H1 (cell line): ENCODE data around the gene SNX30. TPM values are rescaled to one million over a fixed set of nuclear protein-coding genes. Genes with fewer than 3 reads are reported as not detected.

Experiments used
- JUND ChIP-seq: IDR thresholded peaks from 2 replicates; pipeline ENCODE4 v1.6.1; 2011; ENCODE audit warnings: mild to moderate bottlenecking, improper control_type of control experiment, low read length
- NRF1 ChIP-seq: IDR thresholded peaks from 2 replicates; pipeline ENCODE4 v1.6.1; 2011; ENCODE audit warnings: mild to moderate bottlenecking, low read depth, low read length, improper control_type of control experiment
- PHF8 ChIP-seq: fragments of 200-600 bp; sonication (generic); conservative IDR thresholded peaks from 2 replicates; pipeline ENCODE4 v1.7.1; 2012; ENCODE audit warnings: low read depth, mild to moderate bottlenecking, inconsistent platforms, low read length, moderate library complexity
- RAD21 ChIP-seq, 2 experiments: IDR thresholded peaks in 1 of 2; conservative IDR thresholded peaks in 1 of 2; 2 replicates each; pipeline ENCODE4 v1.6.1; 2011; ENCODE audit warnings: low read depth in 2 of 2, low read length in 2 of 2, improper control_type of control experiment in 1 of 2, inconsistent platforms in 1 of 2, mild to moderate bottlenecking in 1 of 2, moderate library complexity in 1 of 2
- RXRA ChIP-seq: IDR thresholded peaks from 2 replicates; pipeline ENCODE4 v1.6.1; 2011; ENCODE audit warnings: low read depth, mild to moderate bottlenecking, low read length, moderate library complexity; ENCODE audit not compliant: insufficient read depth
- SP2 ChIP-seq: IDR thresholded peaks from 2 replicates; pipeline ENCODE4 v1.6.1; 2012; ENCODE audit warnings: mild to moderate bottlenecking, low read length, inconsistent platforms
- SUZ12 ChIP-seq: fragments of 200-600 bp; sonication (generic); IDR thresholded peaks from 2 replicates; pipeline ENCODE4 v1.6.1; 2012; ENCODE audit warnings: mild to moderate bottlenecking, inconsistent platforms, low read length, moderate library complexity, mixed read lengths
- polyA plus RNA-seq, 7 experiments: library from polyadenylated mRNA; depleted of rRNA in 3 of 7; stranded (reverse) in 5 of 7; unstranded in 2 of 7; fragments of >200 nt in 5 of 7; fragments of 200-250 nt in 2 of 7; gene quantifications; 1 replicate in 5 of 7; 2 replicates in 1 of 7; 4 replicates in 1 of 7; pipeline versions ENCODE4 v1.2.1 to v1.2.3, GENCODE V29; 2011 to 2013; ENCODE audit warnings: missing spikeins in 2 of 7, mixed read lengths in 2 of 7
- total RNA-seq: library from RNA; stranded (reverse); fragmentation: NEBNext Ultra II Directional; extraction: Animal tissue kit (Norgen Biotek cat#: 25700); gene quantifications from 2 replicates; pipeline ENCODE4 v1.2.1, GENCODE V29; 2021
- TF ChIP-seq, protein P1 (sequence below), 3 experiments: IDR thresholded peaks; 1 replicate in 2 of 3; 2 replicates in 1 of 3; pipeline versions ENCODE4 v1.5.1 to v1.6.1; 2011; ENCODE audit warnings: low read length in 3 of 3, mild to moderate bottlenecking in 3 of 3, inconsistent platforms in 2 of 3, low read depth in 1 of 3, moderate library complexity in 1 of 3; ENCODE audit not compliant: insufficient read depth in 1 of 3; ENCODE audit errors: control extremely low read depth in 1 of 3

SNX30 gene
- total and polyA plus RNA-seq, 2 of the 8 experiments (the other 6 are each of a cell fraction or from before 2014, with no cell fraction given), result 4.0 to 12.2 TPM

DNA sequence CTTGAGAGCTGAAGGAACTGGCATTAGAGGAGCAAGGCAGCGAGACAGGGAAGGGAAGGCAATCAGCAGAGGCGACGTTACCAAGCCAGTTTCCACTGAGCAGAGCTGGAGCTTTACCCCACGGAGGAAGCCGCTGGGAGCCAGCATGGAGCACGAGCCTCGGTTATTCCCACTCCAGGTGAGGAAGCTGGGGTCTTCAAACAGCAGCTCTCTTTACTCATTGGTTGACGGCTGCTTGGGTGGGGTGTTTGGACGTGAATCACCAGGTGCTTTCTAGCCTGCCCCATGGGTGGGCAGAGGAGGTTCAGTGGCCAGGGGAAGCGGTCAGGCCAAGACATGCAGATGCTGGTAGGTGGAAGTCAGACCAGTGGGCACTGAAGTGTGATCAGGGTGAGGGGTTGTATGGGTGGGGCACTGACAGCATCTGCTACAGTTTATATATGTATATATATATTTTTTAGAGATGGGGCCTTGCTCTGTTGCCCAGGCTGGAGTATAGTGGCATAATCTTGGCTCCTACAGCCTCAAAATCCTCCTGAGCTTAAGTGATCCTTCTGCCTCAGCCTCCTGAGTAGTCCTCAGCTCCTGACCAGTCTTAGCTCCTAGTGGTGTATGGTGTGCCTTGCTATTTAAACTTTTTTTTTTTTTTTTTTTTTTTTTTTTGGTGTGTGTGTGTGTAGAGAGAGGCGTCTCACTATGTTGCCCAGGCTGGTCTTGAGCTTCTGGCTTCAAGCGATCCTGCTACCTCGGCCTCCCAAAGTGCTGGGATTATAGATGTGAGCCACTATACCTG, 12.4 kb downstream of the SNX30 start (continued):
- TF ChIP-seq PHF8 (no peak), NRF1 (no peak), RAD21 (IDR thresholded peaks at IDR 0.05 in 1 of 2, conservative IDR thresholded peaks at IDR 0.05 in 1 of 2; ENCODE audit: low read depth in 2 of 2, low read length in 2 of 2) (no peak), RXRA (no peak), SUZ12 (no peak), SP2 (no peak), JUND (no peak)
- TF ChIP-seq, protein P1, sequence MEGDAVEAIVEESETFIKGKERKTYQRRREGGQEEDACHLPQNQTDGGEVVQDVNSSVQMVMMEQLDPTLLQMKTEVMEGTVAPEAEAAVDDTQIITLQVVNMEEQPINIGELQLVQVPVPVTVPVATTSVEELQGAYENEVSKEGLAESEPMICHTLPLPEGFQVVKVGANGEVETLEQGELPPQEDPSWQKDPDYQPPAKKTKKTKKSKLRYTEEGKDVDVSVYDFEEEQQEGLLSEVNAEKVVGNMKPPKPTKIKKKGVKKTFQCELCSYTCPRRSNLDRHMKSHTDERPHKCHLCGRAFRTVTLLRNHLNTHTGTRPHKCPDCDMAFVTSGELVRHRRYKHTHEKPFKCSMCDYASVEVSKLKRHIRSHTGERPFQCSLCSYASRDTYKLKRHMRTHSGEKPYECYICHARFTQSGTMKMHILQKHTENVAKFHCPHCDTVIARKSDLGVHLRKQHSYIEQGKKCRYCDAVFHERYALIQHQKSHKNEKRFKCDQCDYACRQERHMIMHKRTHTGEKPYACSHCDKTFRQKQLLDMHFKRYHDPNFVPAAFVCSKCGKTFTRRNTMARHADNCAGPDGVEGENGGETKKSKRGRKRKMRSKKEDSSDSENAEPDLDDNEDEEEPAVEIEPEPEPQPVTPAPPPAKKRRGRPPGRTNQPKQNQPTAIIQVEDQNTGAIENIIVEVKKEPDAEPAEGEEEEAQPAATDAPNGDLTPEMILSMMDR (IDR thresholded peaks at IDR 0.05; ENCODE audit: control extremely low read depth in 1 of 3, insufficient read depth in 1 of 3, low read depth in 1 of 3, low read length in 3 of 3), result no peak
